Measurements from ENCODE around the gene KAT2B. TPM values are rescaled to one million over a fixed set of nuclear protein-coding genes. Genes with fewer than 3 reads are reported as not detected.

Gene KAT2B
- total and polyA plus RNA-seq, 4 donors = 9.3 to 42.6 (median 17.3) TPM

DNA sequence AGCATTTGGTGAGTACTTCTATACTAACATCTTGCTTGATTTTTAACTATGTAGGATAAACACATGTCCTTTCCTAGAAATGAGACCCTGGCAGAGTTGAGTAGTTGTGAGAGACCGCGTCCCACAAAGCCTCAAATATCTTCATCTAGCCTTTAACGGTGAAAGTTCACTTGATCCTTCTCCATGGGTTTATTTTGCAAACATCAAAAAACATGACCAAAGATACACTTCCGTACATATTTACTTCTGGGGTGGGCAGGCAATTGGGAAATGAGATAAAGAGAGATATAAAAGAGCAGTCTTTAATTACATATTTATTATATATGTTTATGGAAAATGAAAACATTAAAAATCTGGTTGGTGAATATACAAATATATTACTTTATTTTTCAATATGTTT lies 5.2 kb upstream of the KAT2B start:
- TF ChIP-seq CTCF (IDR thresholded peaks at IDR 0.05; ENCODE audit: control extremely low read depth, extremely low read depth) = no peak
- ATAC-seq (ENCODE audit: insufficient read depth, low FRiP score) = no peak
- Histone ChIP-seq H3K36me3 (ENCODE audit: control insufficient read depth in 4 of 4, insufficient read depth in 4 of 4, low read length in 4 of 4) (no peaks in the 10 kb centered on the region), H3K4me1 (ENCODE audit: control insufficient read depth in 5 of 5, insufficient read depth in 5 of 5, low read length in 5 of 5) (peaks cover 0 to 12% (median 6%) of the 10 kb centered on the region in 5 donors), H3K9ac (ENCODE audit: insufficient read depth in 1 of 2, low read length in 2 of 2) (no peak overlapping the region), H3K9me3 (ENCODE audit: control insufficient read depth in 4 of 4, insufficient read depth in 3 of 4, low read length in 3 of 4) (no peaks in the 10 kb centered on the region), H3K4me3 (no peak overlapping the region), H3K27me3 (ENCODE audit: control insufficient read depth in 3 of 3, insufficient read depth in 3 of 3, low read length in 2 of 3) (no peaks in the 10 kb centered on the region), H3K27ac (ENCODE audit: low read depth in 1 of 2, low read length in 1 of 2) (no peak overlapping the region)
- 94 to 96% methylated on average over 4 of the region's 4 CpGs for WGBS, 2 donors
- no peak for DNase-seq

DNA sequence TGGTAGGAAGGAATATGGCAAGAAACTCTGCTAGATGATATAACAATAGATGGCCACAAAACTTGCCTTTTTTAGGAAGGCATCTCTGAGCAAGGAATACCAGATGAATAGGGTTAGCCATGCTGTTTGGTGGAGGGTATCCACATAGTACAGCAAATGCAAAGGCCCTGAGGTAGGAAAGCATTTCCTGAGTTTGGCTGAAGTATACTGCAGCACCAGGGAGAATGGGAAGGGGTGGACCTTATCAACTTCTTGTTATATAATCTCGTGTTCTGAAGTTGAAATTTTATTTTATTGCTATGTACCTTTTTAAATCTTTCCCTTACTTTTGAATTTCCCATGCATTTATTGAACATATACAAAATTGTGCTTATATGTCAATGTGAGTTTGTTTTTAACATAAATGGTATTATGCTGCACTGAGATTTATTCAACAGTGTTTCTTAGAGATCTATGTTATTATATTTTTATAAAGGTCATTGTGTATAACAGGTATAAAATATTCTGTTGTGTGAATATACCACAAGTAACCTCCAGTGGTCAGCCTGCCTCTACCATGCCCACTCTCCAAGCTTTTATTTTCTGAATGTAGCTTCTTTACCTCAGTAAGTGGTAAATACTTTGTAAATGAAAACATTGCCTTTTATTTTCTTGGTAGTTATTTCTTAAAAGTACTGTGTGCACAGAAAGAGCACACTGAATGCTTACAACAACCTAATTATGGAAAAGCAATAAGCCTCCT lies 2.8 kb upstream of the KAT2B start:
- Histone ChIP-seq H3K27ac (ENCODE audit: low read depth in 1 of 2, low read length in 1 of 2) (no peak overlapping the region), H3K4me3 (no peak overlapping the region), H3K36me3 (ENCODE audit: control insufficient read depth in 4 of 4, insufficient read depth in 4 of 4, low read length in 4 of 4) (no peaks in the 10 kb centered on the region), H3K27me3 (ENCODE audit: control insufficient read depth in 3 of 3, insufficient read depth in 3 of 3, low read length in 2 of 3) (no peaks in the 10 kb centered on the region), H3K9me3 (ENCODE audit: control insufficient read depth in 4 of 4, insufficient read depth in 3 of 4, low read length in 3 of 4) (no peaks in the 10 kb centered on the region), H3K4me1 (ENCODE audit: control insufficient read depth in 5 of 5, insufficient read depth in 5 of 5, low read length in 5 of 5) (peaks cover 0 to 23% (median 9%) of the 10 kb centered on the region in 5 donors), H3K9ac (ENCODE audit: insufficient read depth in 1 of 2, low read length in 2 of 2) (no peak overlapping the region)
- DNase-seq = no peak
- no peak for TF ChIP-seq CTCF (IDR thresholded peaks at IDR 0.05; ENCODE audit: control extremely low read depth, extremely low read depth)
- no peak for ATAC-seq (ENCODE audit: insufficient read depth, low FRiP score)
- 86 to 94% methylated on average over 1 of the region's 1 CpG for WGBS, 2 donors

DNA sequence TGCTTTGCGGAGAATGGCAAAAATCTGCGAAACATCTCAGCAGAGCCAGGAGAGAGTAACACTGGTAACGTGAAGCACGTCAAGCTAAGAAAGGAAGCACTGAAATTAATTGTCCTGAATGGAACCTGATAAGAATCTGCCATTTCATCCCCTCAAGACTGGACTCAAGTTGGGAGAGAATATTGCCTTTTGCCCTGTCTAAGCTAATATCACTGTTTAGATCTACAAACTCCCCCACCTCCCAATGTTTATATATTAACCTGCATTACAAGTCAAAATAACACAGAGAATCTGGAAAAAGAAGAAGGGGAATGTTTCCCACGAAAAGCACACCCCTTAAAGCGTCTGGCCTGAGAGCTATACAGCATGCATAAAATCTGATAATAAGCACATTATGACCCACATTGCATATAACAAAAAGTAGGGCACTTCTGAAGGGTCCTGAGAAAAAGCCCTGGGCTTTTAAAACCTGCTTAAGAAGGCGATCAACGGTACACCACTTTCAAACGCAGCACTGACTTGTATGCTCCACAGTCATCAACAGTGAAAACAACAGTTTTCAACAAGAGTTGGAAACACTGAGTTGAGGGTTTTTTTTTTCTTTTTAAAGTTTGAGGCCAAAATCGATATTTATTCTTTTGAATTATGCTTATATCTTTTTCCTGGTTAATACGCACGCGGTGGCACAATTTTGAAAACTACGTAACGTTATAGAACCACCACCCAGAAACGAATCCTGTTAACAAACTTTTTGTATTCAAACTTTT lies 1.4 kb upstream of the KAT2B start:
- DNase-seq (peak in 2 of 3 donors; percentile 32 to 39), ATAC-seq (ENCODE audit: insufficient read depth, low FRiP score) (no peak)
- Histone ChIP-seq H3K4me3 (no peak overlapping the region), H3K9me3 (ENCODE audit: control insufficient read depth in 4 of 4, insufficient read depth in 3 of 4, low read length in 3 of 4) (no peaks in the 10 kb centered on the region), H3K27ac (ENCODE audit: low read depth in 1 of 2, low read length in 1 of 2) (peak overlapping the region in 1 of 2 donors; percentile 100), H3K9ac (ENCODE audit: insufficient read depth in 1 of 2, low read length in 2 of 2) (peak overlapping the region; percentile 61 to 80), H3K27me3 (ENCODE audit: control insufficient read depth in 3 of 3, insufficient read depth in 3 of 3, low read length in 2 of 3) (no peaks in the 10 kb centered on the region), H3K36me3 (ENCODE audit: control insufficient read depth in 4 of 4, insufficient read depth in 4 of 4, low read length in 4 of 4) (no peaks in the 10 kb centered on the region), H3K4me1 (ENCODE audit: control insufficient read depth in 5 of 5, insufficient read depth in 5 of 5, low read length in 5 of 5) (peaks cover 5 to 34% (median 18%) of the 10 kb centered on the region in 5 donors)
- no peak for TF ChIP-seq CTCF (IDR thresholded peaks at IDR 0.05; ENCODE audit: control extremely low read depth, extremely low read depth)
- WGBS, 2 donors = 7 to 13% methylated on average over 16 of the region's 16 CpGs
